ENCODE data around the gene SGPL1. TPM values are rescaled to one million over a fixed set of nuclear protein-coding genes. Genes with fewer than 3 reads are reported as not detected.

Gene SGPL1
- total RNA-seq, 1 experiment from 2014 or later = 69.4 TPM

GRCh38 chr10:70853457-70853856, 37.7 kb downstream of the SGPL1 start (continued):
- TF ChIP-seq CTCF (IDR thresholded peaks at IDR 0.05 in 2 of 3, conservative IDR thresholded peaks at IDR 0.05 in 1 of 3; ENCODE audit: borderline replicate concordance in 1 of 3, insufficient read depth in 1 of 3, low read depth in 2 of 3, low read length in 2 of 3) = no peak
- TF ChIP-seq POLR2AphosphoS5 (IDR thresholded peaks at IDR 0.05; ENCODE audit: low read depth, low read length) = no peak

- no peaks in the 10 kb centered on the region; a peak in 1 of 4 replicates for H3K4me1 ChIP-seq (ENCODE audit: control insufficient read depth in 1 of 2, insufficient read depth in 2 of 2, low read length in 2 of 2)
- ChIA-PET POLR2A (no interaction called here), RAD21 (ENCODE audit: low non-redundant PET in 1 of 2, low total read pairs in 2 of 2, uncharacterized antibody in 2 of 2, unreplicated experiment in 2 of 2) (no interaction called here), CTCF (no interaction called here)
- H3K36me3 ChIP-seq (ENCODE audit: control insufficient read depth in 1 of 2, insufficient read depth in 2 of 2, low read length in 2 of 2) = peaks cover 18 to 33% of the 10 kb centered on the region in 2 experiments; a peak in 3 of 4 replicates
- no peak overlapping the region for H3K4me3 ChIP-seq (replicated peaks in 1 of 2; ENCODE audit: low read depth in 1 of 2, low read length in 2 of 2)
- intact Hi-C loops (cut with micrococcal nuclease) = no loop called here
- H3K9me3 ChIP-seq (ENCODE audit: control insufficient read depth in 1 of 2, insufficient read depth in 1 of 2, low read depth in 1 of 2, low read length in 2 of 2) = no peaks in the 10 kb centered on the region
- DNase-seq (ENCODE audit: low read depth, low spot score) (no peak), ATAC-seq (no peak)
- H2AFZ ChIP-seq (ENCODE audit: low read depth, low read length, poor library complexity, severe bottlenecking) = no peak overlapping the region
- no peak overlapping the region for H3K27ac ChIP-seq (ENCODE audit: low read depth, low read length)
- TF ChIP-seq POLR2A (IDR thresholded peaks at IDR 0.05; ENCODE audit: borderline replicate concordance, extremely low read depth, insufficient read depth, insufficient read length) (no peak), EZH2phosphoT487 (IDR thresholded peaks at IDR 0.05; ENCODE audit: borderline replicate concordance) (no peak), POLR2AphosphoS5 (IDR thresholded peaks at IDR 0.05; ENCODE audit: low read depth, low read length) (no peak), JUND (IDR thresholded peaks at IDR 0.05) (no peak), ZNF274 (IDR thresholded peaks at IDR 0.05; ENCODE audit: low read depth, low read length) (no peak)
- no peak overlapping the region for H3K9ac ChIP-seq (ENCODE audit: low read length)
- no TSS peak for BruUV-seq (replicated peaks)
- no peaks in the 10 kb centered on the region for H4K20me1 ChIP-seq (ENCODE audit: insufficient read depth)
- no peaks in the 10 kb centered on the region for H3K9me2 ChIP-seq (ENCODE audit: insufficient read depth)
- no peaks in the 10 kb centered on the region for H3K27me3 ChIP-seq (ENCODE audit: insufficient read depth, low read length)
- H3K79me2 ChIP-seq (ENCODE audit: insufficient read depth, low read length) = no peaks in the 10 kb centered on the region
- no peak overlapping the region for H3K4me2 ChIP-seq (ENCODE audit: low read length)
Measured at GRCh38 chr10:70856454-70856853, 40.7 kb downstream of the SGPL1 start.

GRCh38 chr10:70858759-70859158, 43.0 kb downstream of the SGPL1 start:
- ATAC-seq (no peak), DNase-seq (ENCODE audit: low read depth, low spot score) (no peak)
- no peaks in the 10 kb centered on the region for H3K4me1 ChIP-seq (ENCODE audit: control insufficient read depth in 1 of 2, insufficient read depth in 2 of 2, low read length in 2 of 2)
- H3K36me3 ChIP-seq (ENCODE audit: control insufficient read depth in 1 of 2, insufficient read depth in 2 of 2, low read length in 2 of 2) = peaks cover 18 to 33% of the 10 kb centered on the region in 2 experiments; a peak in 3 of 4 replicates
- no peak overlapping the region for H3K4me3 ChIP-seq (replicated peaks in 1 of 2; ENCODE audit: low read depth in 1 of 2, low read length in 2 of 2)
- H3K9ac ChIP-seq (ENCODE audit: low read length) = no peak overlapping the region
- ChIA-PET CTCF (interaction anchor here (1.4 kb wide), 1 partner anchor 98 kb away, joined by 3 read pairs; no protein-coding TSS in a partner anchor), POLR2A (no interaction called here), RAD21 (ENCODE audit: low non-redundant PET in 1 of 2, low total read pairs in 2 of 2, uncharacterized antibody in 2 of 2, unreplicated experiment in 2 of 2) (no interaction called here)
- no peak overlapping the region for H2AFZ ChIP-seq (ENCODE audit: low read depth, low read length, poor library complexity, severe bottlenecking)
- intact Hi-C loops (cut with micrococcal nuclease) = no loop called here
- no peaks in the 10 kb centered on the region for H3K9me3 ChIP-seq (ENCODE audit: control insufficient read depth in 1 of 2, insufficient read depth in 1 of 2, low read depth in 1 of 2, low read length in 2 of 2)
- BruUV-seq (replicated peaks) = no TSS peak
- no peaks in the 10 kb centered on the region for H3K9me2 ChIP-seq (ENCODE audit: insufficient read depth)
- H3K79me2 ChIP-seq (ENCODE audit: insufficient read depth, low read length) = no peaks in the 10 kb centered on the region
- H3K27ac ChIP-seq (ENCODE audit: low read depth, low read length) = no peak overlapping the region
- no peaks in the 10 kb centered on the region for H3K27me3 ChIP-seq (ENCODE audit: insufficient read depth, low read length)
- H4K20me1 ChIP-seq (ENCODE audit: insufficient read depth) = no peaks in the 10 kb centered on the region
- H3K4me2 ChIP-seq (ENCODE audit: low read length) = no peak overlapping the region
- TF ChIP-seq RAD21 (IDR thresholded peaks at IDR 0.05; ENCODE audit: low read depth) = no peak
- no peak for TF ChIP-seq EGR1 (IDR thresholded peaks at IDR 0.05; ENCODE audit: low read depth)
- no peak for TF ChIP-seq CTCF (IDR thresholded peaks at IDR 0.05 in 2 of 3, conservative IDR thresholded peaks at IDR 0.05 in 1 of 3; ENCODE audit: borderline replicate concordance in 1 of 3, insufficient read depth in 1 of 3, low read depth in 2 of 3, low read length in 2 of 3)
- no peak for TF ChIP-seq EZH2phosphoT487 (IDR thresholded peaks at IDR 0.05; ENCODE audit: borderline replicate concordance)
- no peak for TF ChIP-seq ZFX (IDR thresholded peaks at IDR 0.05)
- TF ChIP-seq POLR2A (IDR thresholded peaks at IDR 0.05; ENCODE audit: borderline replicate concordance, extremely low read depth, insufficient read depth, insufficient read length) = no peak
- TF ChIP-seq FOSL1 (IDR thresholded peaks at IDR 0.05; ENCODE audit: low read depth) = no peak
- TF ChIP-seq ZBTB33 (IDR thresholded peaks at IDR 0.05; ENCODE audit: extremely low read depth, insufficient replicate concordance, low read length) = no peak

Data from HCT116 (cell line).